ENCODE measurements around the gene GBA3. TPM values are rescaled to one million over a fixed set of nuclear protein-coding genes. Genes with fewer than 3 reads are reported as not detected.

GBA3 gene
- total and polyA plus RNA-seq, 2 of the 8 experiments (the other 6 are each of a cell fraction or from before 2014, with no cell fraction given): not detected

DNA sequence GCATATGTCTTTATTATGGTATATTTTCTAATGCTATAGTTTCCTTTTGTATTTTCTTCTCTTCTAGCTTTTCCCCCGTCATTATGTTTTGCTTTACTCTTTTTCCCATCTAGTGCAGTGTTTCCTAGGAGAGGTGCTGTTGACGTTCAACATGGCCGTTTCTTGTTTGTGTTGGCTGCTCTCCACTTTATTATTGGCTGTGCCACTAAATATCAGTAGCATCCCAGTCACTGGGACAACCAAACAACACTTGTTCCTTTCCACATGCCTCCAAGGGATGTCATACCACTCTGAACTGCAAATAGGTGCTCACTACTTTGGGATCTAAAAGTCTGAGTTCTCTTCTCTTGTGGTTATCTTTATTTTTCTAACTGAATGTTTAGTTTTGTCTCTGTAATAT lies 26.5 kb downstream of the GBA3 start:
- H4K5ac ChIP-seq (ENCODE audit: insufficient read length, low read depth, low read length): no peak overlapping the region
- no peak for TF ChIP-seq SP2 (IDR thresholded peaks at IDR 0.05; ENCODE audit: low read length)
- no peak for TF ChIP-seq SP1 (IDR thresholded peaks at IDR 0.05; ENCODE audit: low read depth, low read length)
- TF ChIP-seq BRCA1 (IDR thresholded peaks at IDR 0.05; ENCODE audit: low read depth, low read length): no peak
- TF ChIP-seq, protein P1, sequence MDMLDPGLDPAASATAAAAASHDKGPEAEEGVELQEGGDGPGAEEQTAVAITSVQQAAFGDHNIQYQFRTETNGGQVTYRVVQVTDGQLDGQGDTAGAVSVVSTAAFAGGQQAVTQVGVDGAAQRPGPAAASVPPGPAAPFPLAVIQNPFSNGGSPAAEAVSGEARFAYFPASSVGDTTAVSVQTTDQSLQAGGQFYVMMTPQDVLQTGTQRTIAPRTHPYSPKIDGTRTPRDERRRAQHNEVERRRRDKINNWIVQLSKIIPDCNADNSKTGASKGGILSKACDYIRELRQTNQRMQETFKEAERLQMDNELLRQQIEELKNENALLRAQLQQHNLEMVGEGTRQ (IDR thresholded peaks at IDR 0.05; ENCODE audit: low read length): no peak
- H3K9ac ChIP-seq (replicated peaks in 1 of 4; ENCODE audit: extremely low read depth in 1 of 4, low read depth in 3 of 4, low read length in 3 of 4): no peak overlapping the region
- no peak overlapping the region for H4K8ac ChIP-seq (ENCODE audit: extremely low read depth, insufficient read depth, low read length)
- no peak overlapping the region for H3K4me2 ChIP-seq (ENCODE audit: insufficient read depth in 1 of 2, low read depth in 2 of 2, low read length in 2 of 2)
- ChIA-PET CTCF (ENCODE audit: partially characterized antibody) (no interaction called here), POLR2A (ENCODE audit: partially characterized antibody) (no interaction called here)
- H3K4ac ChIP-seq (replicated peaks; ENCODE audit: insufficient read length, low read depth, low read length): no peak overlapping the region
- H2AFZ ChIP-seq (ENCODE audit: low read length): no peak overlapping the region
- no peaks in the 10 kb centered on the region for H3K4me1 ChIP-seq (replicated peaks in 1 of 4; ENCODE audit: control insufficient read depth in 3 of 4, insufficient read depth in 4 of 4, low read length in 3 of 4)
- no peak overlapping the region for H2AK5ac ChIP-seq (ENCODE audit: low read depth, low read length)
- H3K36me3 ChIP-seq (ENCODE audit: control insufficient read depth in 2 of 4, insufficient read depth in 4 of 4, low read length in 3 of 4): no peaks in the 10 kb centered on the region
- H3K23ac ChIP-seq (ENCODE audit: insufficient read length): no peak overlapping the region
- no peak overlapping the region for H4K91ac ChIP-seq (replicated peaks; ENCODE audit: insufficient read length, low read length)
- H3K4me3 ChIP-seq (ENCODE audit: extremely low read depth in 1 of 4, insufficient read depth in 2 of 4, low read depth in 3 of 4, low read length in 4 of 4): no peak overlapping the region
- 97% methylated on average over 3 of the region's 3 CpGs; no CpG with 5 or more reads in 1 of the 2 experiments for WGBS, 2 experiments (ENCODE audit: extremely low coverage in 1 of 2, insufficient coverage in 1 of 2, insufficient read length in 1 of 2, insufficient replicate concordance in 2 of 2, low coverage in 1 of 2, low lambda C conversion rate in 2 of 2, missing lambda C conversion rate in 1 of 2)
- H3K27me3 ChIP-seq (replicated peaks in 1 of 4; ENCODE audit: control insufficient read depth in 3 of 4, extremely low read depth in 1 of 4, insufficient read depth in 3 of 4, low read length in 3 of 4): no peaks in the 10 kb centered on the region
- FAIRE-seq (no peak), DNase-seq (ENCODE audit: low read depth in 1 of 2, low spot score in 2 of 2) (no peak)
- H4K20me1 ChIP-seq (replicated peaks in 1 of 2; ENCODE audit: control insufficient read depth in 1 of 2, insufficient read depth in 2 of 2, low read length in 2 of 2): no peaks in the 10 kb centered on the region
- no peak overlapping the region for H2BK20ac ChIP-seq (ENCODE audit: low read length)
- no peak overlapping the region for H2BK15ac ChIP-seq (ENCODE audit: low read length)
- H3K23me2 ChIP-seq (ENCODE audit: low read depth, low read length): no peaks in the 10 kb centered on the region
- no peak overlapping the region for H2BK12ac ChIP-seq (ENCODE audit: low read depth, low read length)
- H3K56ac ChIP-seq (replicated peaks; ENCODE audit: insufficient read length, low read depth, low read length): no peak overlapping the region
- H3K27ac ChIP-seq (ENCODE audit: low read depth, low read length): no peak overlapping the region
- H3K79me1 ChIP-seq (ENCODE audit: low read depth, low read length): no peaks in the 10 kb centered on the region
- no peak overlapping the region for H2BK5ac ChIP-seq (ENCODE audit: low read depth, low read length)
- no peak overlapping the region for H2BK120ac ChIP-seq (replicated peaks; ENCODE audit: low read depth, low read length)
- H3K18ac ChIP-seq (ENCODE audit: extremely low read depth, low read length): no peak overlapping the region
- no peaks in the 10 kb centered on the region for H3K9me3 ChIP-seq (ENCODE audit: insufficient read depth in 2 of 2, low read depth in 1 of 2, low read length in 1 of 2)
- H3K14ac ChIP-seq (ENCODE audit: insufficient read length): no peak overlapping the region
- no peaks in the 10 kb centered on the region for H3K79me2 ChIP-seq (ENCODE audit: control insufficient read depth in 1 of 2, insufficient read depth in 2 of 2, low read length in 2 of 2)
